RWPE2 (cell line): ENCODE results near the gene CNOT10.
"Not testable (repeated sequence)": the region's sequence is repeated elsewhere in the genome, so short reads cannot be mapped to it uniquely, and the experiment has no call there.

Source experiments
- ATAC-seq: fragments of 200-7000 bp; cut with Tn5 transposase; 3 replicates; pipeline ENCODE4 v1.9.1; 2021; ENCODE audit warnings: low read depth
- DNase-seq: peaks from one replicate; pipeline ENCODE4 v3.0.0-alpha.2; 2020; ENCODE audit warnings: low spot score
- H3K27ac ChIP-seq: fragments of 450-650 bp; 2 replicates; pipeline ENCODE4 v1.5.1; 2017; ENCODE audit warnings: mild to moderate bottlenecking; ENCODE audit not compliant: poor library complexity, severe bottlenecking
- H3K27me3 ChIP-seq: fragments of 250-450 bp; sonication (Bioruptor Pico); 2 replicates; pipeline ENCODE4 v1.5.1; 2021; ENCODE audit warnings: mild to moderate bottlenecking, moderate library complexity; ENCODE audit not compliant: insufficient read depth, poor library complexity, severe bottlenecking
- H3K36me3 ChIP-seq: fragments of 250-450 bp; sonication (Bioruptor Pico); 2 replicates; pipeline ENCODE4 v1.5.1; 2020; ENCODE audit warnings: low read depth, mild to moderate bottlenecking, moderate library complexity
- H3K4me1 ChIP-seq: fragments of 250-450 bp; sonication (Bioruptor Pico); 2 replicates; pipeline ENCODE4 v1.5.1; 2021; ENCODE audit warnings: mild to moderate bottlenecking, moderate library complexity; ENCODE audit not compliant: insufficient read depth, poor library complexity, severe bottlenecking
- H3K4me3 ChIP-seq: fragments of 250-450 bp; sonication (Bioruptor Pico); 2 replicates; pipeline ENCODE4 v1.5.1; 2021; ENCODE audit warnings: mild to moderate bottlenecking, moderate library complexity; ENCODE audit not compliant: severe bottlenecking
- H3K9me3 ChIP-seq: fragments of 250-450 bp; sonication (Bioruptor Pico); 2 replicates; pipeline ENCODE4 v1.5.1; 2021; ENCODE audit warnings: mild to moderate bottlenecking, moderate library complexity; ENCODE audit not compliant: severe bottlenecking
- TF ChIP-seq, protein P1 (sequence below): fragments of 450-650 bp; IDR thresholded peaks from one replicate; pipeline ENCODE4 v1.5.1; 2017; ENCODE audit warnings: mild to moderate bottlenecking, moderate library complexity; ENCODE audit not compliant: poor library complexity, severe bottlenecking

CNOT10 gene

DNA sequence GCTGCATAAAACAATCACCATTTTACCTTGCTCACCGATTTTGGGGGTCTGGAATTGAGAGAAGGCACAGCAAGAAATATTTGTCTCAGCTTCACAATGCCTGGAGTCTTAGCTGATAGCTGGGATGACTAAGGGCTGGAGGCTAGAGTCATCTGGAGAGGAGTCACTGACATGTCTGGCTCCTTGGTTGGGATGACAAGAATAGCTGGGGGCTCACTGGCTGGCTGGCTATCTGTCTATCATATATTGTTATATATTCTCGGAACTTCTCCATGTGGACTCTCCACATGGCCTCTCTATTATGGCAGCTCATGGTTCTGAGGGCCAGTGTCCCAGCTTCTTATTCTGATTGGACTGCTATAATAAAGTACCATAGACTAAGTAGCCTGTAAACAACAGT lies 112.8 kb downstream of the CNOT10 start:
- ATAC-seq (peak; percentile 38; the same call in 1 of the 3 replicates), DNase-seq (no peak)
- Histone ChIP-seq H3K27ac (no peak overlapping the region), H3K4me3 (no peak overlapping the region), H3K4me1 (no peaks in the 10 kb centered on the region), H3K27me3 (no peaks in the 10 kb centered on the region), H3K36me3 (no peaks in the 10 kb centered on the region), H3K9me3 (no peaks in the 10 kb centered on the region)
- TF ChIP-seq, protein P1, sequence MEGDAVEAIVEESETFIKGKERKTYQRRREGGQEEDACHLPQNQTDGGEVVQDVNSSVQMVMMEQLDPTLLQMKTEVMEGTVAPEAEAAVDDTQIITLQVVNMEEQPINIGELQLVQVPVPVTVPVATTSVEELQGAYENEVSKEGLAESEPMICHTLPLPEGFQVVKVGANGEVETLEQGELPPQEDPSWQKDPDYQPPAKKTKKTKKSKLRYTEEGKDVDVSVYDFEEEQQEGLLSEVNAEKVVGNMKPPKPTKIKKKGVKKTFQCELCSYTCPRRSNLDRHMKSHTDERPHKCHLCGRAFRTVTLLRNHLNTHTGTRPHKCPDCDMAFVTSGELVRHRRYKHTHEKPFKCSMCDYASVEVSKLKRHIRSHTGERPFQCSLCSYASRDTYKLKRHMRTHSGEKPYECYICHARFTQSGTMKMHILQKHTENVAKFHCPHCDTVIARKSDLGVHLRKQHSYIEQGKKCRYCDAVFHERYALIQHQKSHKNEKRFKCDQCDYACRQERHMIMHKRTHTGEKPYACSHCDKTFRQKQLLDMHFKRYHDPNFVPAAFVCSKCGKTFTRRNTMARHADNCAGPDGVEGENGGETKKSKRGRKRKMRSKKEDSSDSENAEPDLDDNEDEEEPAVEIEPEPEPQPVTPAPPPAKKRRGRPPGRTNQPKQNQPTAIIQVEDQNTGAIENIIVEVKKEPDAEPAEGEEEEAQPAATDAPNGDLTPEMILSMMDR = no peak

DNA sequence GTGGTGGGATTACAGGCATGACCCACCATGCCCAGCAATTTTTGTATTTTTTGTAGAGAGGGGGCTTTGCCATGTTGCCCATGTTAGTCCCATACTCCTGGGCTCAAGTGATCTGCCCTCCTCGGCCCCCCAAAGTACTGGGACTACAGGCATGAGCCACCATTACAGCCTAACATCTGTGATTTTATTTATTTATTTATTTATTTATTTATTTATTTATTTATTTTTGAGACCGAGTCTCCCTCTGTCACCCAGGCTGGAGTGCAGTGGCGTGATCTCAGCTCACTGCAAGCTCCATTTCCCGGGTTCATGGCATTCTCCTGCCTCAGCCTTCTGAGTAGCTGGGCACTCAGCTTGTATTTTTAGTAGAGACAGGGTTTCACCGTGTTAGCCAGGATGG lies 116.5 kb downstream of the CNOT10 start:
- H3K27me3 ChIP-seq, ATAC-seq, H3K4me1 ChIP-seq, H3K36me3 ChIP-seq, DNase-seq, H3K4me3 ChIP-seq, H3K27ac ChIP-seq, H3K9me3 ChIP-seq: not testable (repeated sequence)

DNA sequence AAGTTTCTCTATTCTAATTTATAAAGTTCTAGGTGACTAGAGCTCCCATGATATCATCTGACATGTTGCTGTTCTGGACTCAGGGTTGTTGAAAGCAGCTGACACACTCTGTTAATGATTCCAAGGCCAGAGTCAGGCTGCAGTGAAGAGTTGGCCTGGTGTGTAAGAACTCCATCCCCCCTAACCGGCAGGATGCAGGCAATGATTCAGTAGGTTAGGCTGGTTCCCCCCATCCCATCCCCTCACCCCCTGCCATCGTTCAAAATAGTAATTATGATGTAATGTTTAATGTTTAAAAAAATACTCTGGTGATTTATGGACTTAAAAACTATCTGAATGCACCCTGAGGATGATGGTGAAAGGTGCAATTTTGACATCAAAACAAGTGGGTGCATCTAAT lies 128.2 kb downstream of the CNOT10 start:
- H3K9me3 ChIP-seq = no peaks in the 10 kb centered on the region
- TF ChIP-seq, protein P1 = no peak
- H3K36me3 ChIP-seq = no peaks in the 10 kb centered on the region
- no peak for DNase-seq
- peaks cover 34% of the 10 kb centered on the region for H3K27me3 ChIP-seq
- ATAC-seq = no peak
- H3K27ac ChIP-seq = no peak overlapping the region
- H3K4me3 ChIP-seq = no peak overlapping the region
- no peaks in the 10 kb centered on the region for H3K4me1 ChIP-seq

DNA sequence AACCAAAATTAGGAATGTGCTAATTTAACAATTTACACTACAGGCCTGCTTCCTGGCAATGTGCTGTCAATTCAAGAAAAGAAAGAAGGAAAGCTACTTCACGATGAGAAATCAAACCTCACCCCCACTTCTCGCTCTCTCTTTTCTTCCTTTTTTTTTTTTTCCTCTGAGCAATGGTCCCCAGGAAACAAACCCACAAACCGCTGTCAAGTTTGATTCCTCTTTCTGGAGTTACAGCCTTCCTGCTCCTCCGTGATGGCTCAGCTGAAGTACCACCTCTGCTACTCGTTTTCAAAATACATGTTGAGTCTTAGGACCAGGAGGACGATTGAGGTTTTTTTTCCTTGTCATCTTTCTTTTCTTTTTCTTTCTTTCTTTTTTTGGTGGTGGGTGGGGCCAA lies 129.4 kb downstream of the CNOT10 start:
- TF ChIP-seq, protein P1 = no peak
- no peak overlapping the region for H3K27ac ChIP-seq
- H3K9me3 ChIP-seq = no peaks in the 10 kb centered on the region
- H3K36me3 ChIP-seq = no peaks in the 10 kb centered on the region
- H3K4me1 ChIP-seq = no peaks in the 10 kb centered on the region
- H3K4me3 ChIP-seq = no peak overlapping the region
- peaks cover 44% of the 10 kb centered on the region for H3K27me3 ChIP-seq
- DNase-seq = no peak
- ATAC-seq = no peak

DNA sequence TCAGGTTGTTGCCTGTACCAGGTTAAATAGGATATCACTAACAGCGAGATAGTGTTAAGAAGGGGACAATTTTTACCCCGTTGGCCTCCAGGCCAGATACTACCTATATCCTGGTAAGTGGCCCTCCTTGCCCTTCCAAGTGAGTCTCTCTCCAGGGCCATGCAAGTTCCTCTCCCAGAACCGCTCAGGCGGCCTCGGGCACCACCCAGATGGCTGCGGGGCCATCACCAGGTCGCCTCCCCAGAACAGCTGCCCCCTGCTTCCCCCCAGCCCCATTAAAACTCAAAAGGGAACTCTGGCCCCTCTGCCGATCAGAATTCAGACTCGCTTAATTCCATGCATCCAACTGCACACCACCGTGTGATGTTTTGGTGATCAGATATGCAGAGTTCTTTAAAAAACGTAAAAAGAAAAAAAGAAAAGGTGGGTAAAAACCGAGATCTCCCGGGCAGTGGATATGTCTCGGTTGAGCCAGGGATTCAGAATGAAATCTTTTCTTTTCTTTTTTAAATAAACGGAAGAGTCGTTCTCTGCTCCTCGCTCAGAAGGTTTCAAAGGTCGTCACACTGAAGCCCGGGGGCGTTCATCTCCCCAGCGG lies 131.0 kb downstream of the CNOT10 start:
- no peak for ATAC-seq
- Histone ChIP-seq H3K27me3 (peaks cover 60% of the 10 kb centered on the region), H3K27ac (no peak overlapping the region), H3K36me3 (no peaks in the 10 kb centered on the region), H3K4me1 (no peaks in the 10 kb centered on the region), H3K4me3 (no peak overlapping the region), H3K9me3 (no peaks in the 10 kb centered on the region)
- TF ChIP-seq, protein P1 = no peak
- DNase-seq = no peak
